Adrenal gland (tissue), 5 donors: ENCODE results near the gene COQ3.

Experiments used
- CTCF ChIP-seq, 6 experiments: fragments of 450-650 bp in 4 of 6; fragments of 200-600 bp in 2 of 6; sonication (generic) in 1 of 6; IDR thresholded peaks; 1 replicate in 5 of 6; 2 replicates in 1 of 6; pipeline versions ENCODE4 v1.5.1 to v1.8.0; 2016 to 2021; ENCODE audit warnings: antibody characterized with exemption in 6 of 6, mild to moderate bottlenecking in 2 of 6, moderate library complexity in 1 of 6
- POLR2A ChIP-seq, 2 donors: fragments of 450-650 bp; IDR thresholded peaks; one replicate each; pipeline ENCODE4 v1.6.1; 2017; ENCODE audit warnings: antibody characterized with exemption in 2 of 2, mild to moderate bottlenecking in 2 of 2, moderate library complexity in 1 of 2
- donor health status: DM: no; HTN: no; CAD: no.

GRCh38 chr6:99426451-99426757 lies 32.4 kb upstream of the COQ3 start:
- TF ChIP-seq CTCF (IDR thresholded peaks at IDR 0.05) (no peak), POLR2A (IDR thresholded peaks at IDR 0.05) (no peak)
